K562 (cell line): ENCODE data around the gene EPB42. TPM values are rescaled to one million over a fixed set of nuclear protein-coding genes. Genes with fewer than 3 reads are reported as not detected.

Experiments used
- ATAC-seq: fragments of 200-7000 bp; cut with Tn5 transposase; 3 replicates; pipeline ENCODE4 v1.9.1; 2020; ENCODE audit warnings: moderate library complexity
- BruUV-seq: library from RNA; stranded (reverse); fragments of 400-500 nt; replicated peaks from 2 replicates; lab custom pipeline; 2021; lab: Mats Ljungman, UMichigan
- CTCF ChIA-PET: fragments of 300-600 bp; formaldehyde crosslinking; extraction: SDS; loops from one replicate; lab custom pipeline; 2021; ENCODE audit warnings: low intra/inter-chr PET ratio; lab: Yijun Ruan, JAX
- POLR2A ChIA-PET: fragments of 300-600, 350-650 bp; sonication (Branson Sonifier 250); formaldehyde crosslinking; extraction: SDS; loops from one replicate; lab custom pipeline; 2021; ENCODE audit warnings: antibody characterized with exemption, inconsistent platforms; lab: Yijun Ruan, JAX
- DNase-seq, 4 experiments: peaks; one replicate each; pipeline versions ENCODE4 v3.0.0 to v3.0.0-alpha.2; 2011 to 2018; ENCODE audit warnings: low spot score in 3 of 4, mixed read lengths in 3 of 4; ENCODE audit errors: extremely low read depth in 1 of 4
- FAIRE-seq: peaks from 2 replicates; lab custom pipeline; 2011; peaks lifted over from hg19 to GRCh38; lab: Jason Lieb, UNC
- H2AFZ ChIP-seq: 2 replicates; pipeline ENCODE4 v1.6.0; 2011; ENCODE audit warnings: low read depth, low read length, control low read depth, inconsistent platforms
- H3K27ac ChIP-seq: fragments of 200-600 bp; 3 replicates; pipeline ENCODE4 v1.8.0; 2011; ENCODE audit warnings: low read depth, mild to moderate bottlenecking, control low read depth, inconsistent platforms, low read length, moderate library complexity, mixed read lengths; ENCODE audit errors: extremely low read depth
- H3K27me3 ChIP-seq, 2 experiments: fragments of 300-600 bp in 1 of 2; 2 replicates in 1 of 2; 3 replicates in 1 of 2; pipeline versions ENCODE4 v1.6.0 to v1.8.0; 2011; ENCODE audit warnings: inconsistent platforms in 2 of 2, low read length in 2 of 2, mild to moderate bottlenecking in 1 of 2, mixed read lengths in 1 of 2, moderate library complexity in 1 of 2; ENCODE audit not compliant: control insufficient read depth in 2 of 2, insufficient read depth in 2 of 2
- H3K36me3 ChIP-seq: fragments of 300-600 bp; 3 replicates; pipeline ENCODE4 v1.8.0; 2011; ENCODE audit warnings: mild to moderate bottlenecking, low read length, inconsistent platforms; ENCODE audit not compliant: control insufficient read depth, insufficient read depth
- H3K4me1 ChIP-seq, 2 experiments: fragments of 200-600 bp in 1 of 2; replicated peaks in 1 of 2; 2 replicates in 1 of 2; 3 replicates in 1 of 2; pipeline versions ENCODE4 v1.5.1 to v1.8.0; 2011; ENCODE audit warnings: inconsistent platforms in 2 of 2, low read length in 2 of 2, mild to moderate bottlenecking in 1 of 2, mixed read lengths in 1 of 2, moderate library complexity in 1 of 2; ENCODE audit not compliant: control insufficient read depth in 2 of 2, insufficient read depth in 2 of 2
- H3K4me2 ChIP-seq: 2 replicates; pipeline ENCODE4 v1.6.1; 2011; ENCODE audit warnings: low read length, control low read depth, inconsistent platforms, mixed read lengths; ENCODE audit not compliant: insufficient read depth
- H3K4me3 ChIP-seq: fragments of 200-600 bp; sonication (generic), shearing (Covaris generic); 2 replicates; pipeline ENCODE4 v1.5.1; 2016; ENCODE audit warnings: control low read depth, inconsistent platforms
- H3K79me2 ChIP-seq: fragments of 200-600 bp; 3 replicates; pipeline ENCODE4 v1.8.0; 2011; ENCODE audit warnings: low read length, inconsistent platforms; ENCODE audit not compliant: control insufficient read depth, insufficient read depth
- H3K9ac ChIP-seq, 2 experiments: 2 replicates each; pipeline versions ENCODE4 v1.6.0 to v1.6.1; 2011; ENCODE audit warnings: low read depth in 2 of 2, low read length in 2 of 2, control low read depth in 1 of 2, inconsistent platforms in 1 of 2, mild to moderate bottlenecking in 1 of 2, mixed read lengths in 1 of 2; ENCODE audit not compliant: insufficient read depth in 1 of 2
- H3K9me1 ChIP-seq: one replicate; pipeline ENCODE4 v1.6.0; 2011; ENCODE audit warnings: inconsistent platforms, mild to moderate bottlenecking, low read length, moderate library complexity; ENCODE audit not compliant: control insufficient read depth, insufficient read depth
- H3K9me3 ChIP-seq: replicated peaks from 2 replicates; pipeline ENCODE4 v1.5.1; 2011; ENCODE audit warnings: low read depth, low read length, inconsistent platforms; ENCODE audit not compliant: control insufficient read depth, insufficient read depth
- H4K20me1 ChIP-seq: replicated peaks from 2 replicates; pipeline ENCODE4 v1.6.1; 2011; ENCODE audit warnings: low read length, inconsistent platforms, mixed read lengths; ENCODE audit not compliant: control insufficient read depth, insufficient read depth
- ARID1B ChIP-seq: fragments of 450-650 bp; IDR thresholded peaks from 2 replicates; pipeline ENCODE4 v1.6.1; 2016; ENCODE audit warnings: antibody characterized with exemption, mild to moderate bottlenecking, inconsistent platforms
- DACH1 ChIP-seq: fragments of 450-650 bp; IDR thresholded peaks from 2 replicates; pipeline ENCODE4 v1.6.1; 2018; ENCODE audit not compliant: partially characterized antibody
- FOXA3 ChIP-seq, 2 experiments: fragments of 450-650 bp in 1 of 2; sonication (generic) in 1 of 2; formaldehyde crosslinking; IDR thresholded peaks in 1 of 2; conservative IDR thresholded peaks in 1 of 2; 2 replicates each; pipeline versions ENCODE4 v1.4.0 to v1.8.0; 2020 to 2022; ENCODE audit warnings: mild to moderate bottlenecking in 2 of 2, missing genetic modification reagents in 1 of 2
- FOXM1 ChIP-seq, 2 experiments: fragments of 450-650 bp in 1 of 2; sonication (generic) in 1 of 2; formaldehyde crosslinking in 1 of 2; IDR thresholded peaks; 2 replicates each; pipeline versions ENCODE4 v1.6.1 to v1.9.0; 2017 to 2022; ENCODE audit warnings: low read depth in 2 of 2, mild to moderate bottlenecking in 2 of 2, missing genetic modification reagents in 1 of 2, moderate library complexity in 1 of 2
- GATA2 ChIP-seq: sonication (generic); formaldehyde crosslinking; IDR thresholded peaks from 2 replicates; pipeline ENCODE4 v1.4.0; 2020; ENCODE audit warnings: mild to moderate bottlenecking, missing genetic modification reagents
- MAZ ChIP-seq, 2 experiments: fragments of 450-650 bp in 1 of 2; sonication (generic) in 1 of 2; formaldehyde crosslinking; IDR thresholded peaks in 1 of 2; conservative IDR thresholded peaks in 1 of 2; 2 replicates each; pipeline versions ENCODE4 v1.4.0 to v1.5.0; 2020; ENCODE audit warnings: mild to moderate bottlenecking in 1 of 2, missing genetic modification reagents in 1 of 2
- MYC ChIP-seq, 2 experiments: fragments of 250-450 bp in 1 of 2; sonication (Bioruptor Pico) in 1 of 2; IDR thresholded peaks; 2 replicates each; pipeline versions ENCODE4 v1.5.1 to v1.6.1; 2012 to 2021; ENCODE audit warnings: low read depth in 2 of 2, borderline replicate concordance in 1 of 2, improper control_type of control experiment in 1 of 2, low read length in 1 of 2, mild to moderate bottlenecking in 1 of 2, moderate library complexity in 1 of 2
- POLR2AphosphoS2 ChIP-seq: IDR thresholded peaks from 2 replicates; pipeline ENCODE4 v1.6.1; 2012; ENCODE audit warnings: low read length, improper control_type of control experiment
- SRF ChIP-seq, 2 experiments: fragments of 250-450, 450-650 bp in 1 of 2; sonication (Bioruptor Pico) in 1 of 2; sonication (generic) in 1 of 2; formaldehyde crosslinking; IDR thresholded peaks; 2 replicates each; pipeline versions ENCODE4 v1.5.0 to v1.5.1; 2020 to 2022; ENCODE audit warnings: mild to moderate bottlenecking in 1 of 2, missing genetic modification reagents in 1 of 2
- ZNF133 ChIP-seq: fragments of 250-450 bp; sonication (Bioruptor Pico); IDR thresholded peaks from 2 replicates; pipeline ENCODE4 v1.4.0; 2020; ENCODE audit warnings: mild to moderate bottlenecking
- ZNF316 ChIP-seq: fragments of 450-650 bp; IDR thresholded peaks from 2 replicates; pipeline ENCODE4 v1.6.1; 2016
- WGBS: fragments of 100-300 bp; shearing (Covaris generic); methylation state at CpG from one replicate; pipeline ENCODE4 v1.1.6; 2016; ENCODE audit warnings: low coverage, mixed read lengths; ENCODE audit not compliant: insufficient coverage; ENCODE audit errors: missing lambda C conversion rate; 5-methylcytosine and 5-hydroxymethylcytosine counted together
- in situ Hi-C: fragments of 300-500 bp; cut with MboI; formaldehyde crosslinking; loops from 4 replicates; pipeline ENCODE4 v1.15.0; 2018; ENCODE audit warnings: inconsistent platforms, mixed read lengths
- intact Hi-C: fragments of 100-400 bp; cut with micrococcal nuclease; formaldehyde crosslinking; loops from 2 replicates; pipeline ENCODE4 v1.14.2; 2022
- polyA plus RNA-seq, 8 experiments: library from polyadenylated mRNA; depleted of rRNA in 4 of 8; stranded (reverse) in 5 of 8; unstranded in 3 of 8; fragments of >200 nt; fragmentation: Nextera tagmentation in 2 of 8; fragmentation: Illumina TruSeq in 1 of 8; extraction: Ambion mirVana in 2 of 8; extraction: Trizol in 1 of 8; gene quantifications; 2 replicates each; pipeline versions ENCODE4 v1.2.1 to v1.2.3, GENCODE V29; 2011 to 2014; ENCODE audit warnings: inconsistent platforms in 1 of 8, missing spikeins in 1 of 8
- total RNA-seq, 7 experiments: library from RNA; depleted of rRNA in 6 of 7; stranded (reverse); fragments of >200 nt in 6 of 7; fragmentation: Illumina TruSeq in 2 of 7; extraction: Trizol in 2 of 7; gene quantifications; 2 replicates each; pipeline versions ENCODE4 v1.2.1 to v1.2.3, GENCODE V29; 2011 to 2021; ENCODE audit warnings: low replicate concordance in 1 of 7
- TF ChIP-seq, protein P1 (sequence below), 3 experiments: fragments of 200-800 bp in 1 of 3; sonication (Bioruptor generic) in 1 of 3; sonication (generic) in 1 of 3; formaldehyde crosslinking in 1 of 3; IDR thresholded peaks; 2 replicates each; pipeline versions ENCODE4 v1.6.1 to v1.8.0; 2016 to 2022; ENCODE audit warnings: mild to moderate bottlenecking in 2 of 3, missing compliant biosample characterization in 2 of 3, missing genetic modification characterization in 2 of 3, missing genetic modification reagents in 1 of 3

EPB42 gene
- total and polyA plus RNA-seq, 9 of the 15 experiments (the other 6 are each of a cell fraction or from before 2014, with no cell fraction given): 0.38 to 2.3 (median 1.4) TPM

DNA sequence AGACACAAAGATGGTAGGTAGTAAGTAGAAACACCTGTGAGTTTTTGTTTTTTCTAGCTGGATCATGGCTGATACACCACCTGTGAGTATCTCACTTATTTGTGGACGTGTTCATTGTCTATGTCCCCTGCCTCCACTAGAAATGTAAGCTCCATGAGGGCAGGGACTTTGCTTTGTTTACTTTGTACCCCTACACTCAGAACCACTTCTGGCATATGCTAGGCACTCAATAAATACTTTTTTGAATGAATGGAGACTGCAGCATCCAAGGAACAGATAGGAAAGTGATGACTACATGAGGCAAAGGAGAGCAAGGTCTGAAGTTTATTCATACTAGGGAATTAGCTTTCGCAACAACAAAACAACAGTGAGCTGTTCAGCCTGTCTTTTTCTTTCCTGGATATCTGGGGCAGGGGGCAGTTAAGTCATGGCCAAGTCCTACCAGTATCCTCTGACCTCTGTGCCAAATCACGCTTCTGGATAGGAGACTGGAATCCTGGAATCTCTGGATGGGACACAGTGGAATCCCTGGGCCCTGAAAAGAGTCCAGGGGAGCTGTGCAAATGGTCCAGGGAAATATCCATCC lies 11.6 kb upstream of the EPB42 start:
- in situ Hi-C loops: no loop called here
- BruUV-seq: no TSS peak
- TF ChIP-seq SRF (CRISPR knock-in tag; IDR thresholded peaks at IDR 0.05) (no peak), GATA2 (CRISPR knock-in tag) (no peak), ZNF316 (peak; percentile 61), FOXA3 (CRISPR knock-in tag; conservative IDR thresholded peaks at IDR 0.05 in 1 of 2, IDR thresholded peaks at IDR 0.05 in 1 of 2) (peak in 1 of 2 experiments; percentile 70; a peak in 1 of 4 replicates)
- DNase-seq (no peak), ATAC-seq (no peak), FAIRE-seq (no peak)
- Histone ChIP-seq H3K36me3 (no peaks in the 10 kb centered on the region), H3K4me3 (no peak overlapping the region), H3K9ac (no peak overlapping the region), H2AFZ (no peak overlapping the region), H4K20me1 (no peaks in the 10 kb centered on the region), H3K4me1 (peaks cover 11 to 20% of the 10 kb centered on the region in 2 experiments; a peak in 4 of 5 replicates), H3K9me1 (no peaks in the 10 kb centered on the region), H3K9me3 (no peaks in the 10 kb centered on the region), H3K79me2 (no peaks in the 10 kb centered on the region), H3K4me2 (no peak overlapping the region), H3K27ac (no peak overlapping the region), H3K27me3 (no peaks in the 10 kb centered on the region)
- 71% methylated on average over 3 of the region's 3 CpGs for WGBS
- ChIA-PET POLR2A (interaction anchor here (0.7 kb wide), 1 partner anchor 9 kb away, joined by 7 read pairs; no protein-coding TSS in a partner anchor), CTCF (no interaction called here)
- intact Hi-C loops: no loop called here

DNA sequence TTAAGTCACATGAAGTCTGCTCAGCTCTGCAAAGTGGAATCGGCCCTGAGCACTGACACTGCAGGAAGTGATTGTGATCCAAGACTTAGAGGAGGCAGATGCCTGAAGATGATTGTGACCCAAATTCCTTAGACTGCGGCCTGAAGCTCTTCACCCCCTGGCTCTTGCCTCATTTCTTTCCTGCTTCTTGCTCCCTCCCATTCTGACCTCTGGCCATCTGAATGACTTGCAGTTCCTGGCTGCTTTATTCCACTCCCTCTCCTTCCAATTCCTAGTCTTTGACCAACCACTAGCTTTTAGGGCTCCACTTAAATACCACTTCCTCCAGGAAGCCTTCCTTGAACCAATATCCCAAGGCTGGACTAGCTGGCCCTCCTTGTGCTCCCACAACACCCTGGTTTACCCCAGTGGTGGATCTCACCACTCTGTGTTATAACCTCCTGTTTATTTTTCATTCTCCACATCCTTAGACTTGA lies 9.9 kb upstream of the EPB42 start:
- H3K27me3 ChIP-seq: no peaks in the 10 kb centered on the region
- H3K4me3 ChIP-seq: no peak overlapping the region
- no peaks in the 10 kb centered on the region for H3K79me2 ChIP-seq
- intact Hi-C loops (no loop called here), in situ Hi-C loops (no loop called here)
- no peaks in the 10 kb centered on the region for H4K20me1 ChIP-seq
- no peaks in the 10 kb centered on the region for H3K36me3 ChIP-seq
- FAIRE-seq: peak; percentile 95
- ChIA-PET POLR2A (interaction anchor here (0.6 to 1.8 kb wide), 8 partner anchors 10 to 1151 kb away, joined by 3 to 8 read pairs (median 3); partner anchors contain the start of gene EPB42), CTCF (no interaction called here)
- peak overlapping the region; percentile 3 to 41; a peak in 2 of 4 replicates for H3K9ac ChIP-seq
- H3K9me1 ChIP-seq: no peaks in the 10 kb centered on the region
- ATAC-seq: peak; percentile 92
- WGBS: 3% methylated on average over 2 of the region's 2 CpGs
- peak; percentile 67 to 84 (median 76) for DNase-seq
- H3K9me3 ChIP-seq: no peaks in the 10 kb centered on the region
- H2AFZ ChIP-seq: peak overlapping the region; percentile 81
- H3K4me2 ChIP-seq: peak overlapping the region; percentile 48
- peak overlapping the region; percentile 75 for H3K27ac ChIP-seq
- BruUV-seq: no TSS peak
- H3K4me1 ChIP-seq: peaks cover 11 to 20% of the 10 kb centered on the region in 2 experiments; a peak in 4 of 5 replicates
- TF ChIP-seq MAZ (CRISPR knock-in tag; conservative IDR thresholded peaks at IDR 0.05 in 1 of 2, IDR thresholded peaks at IDR 0.05 in 1 of 2) (peak in 1 of 2 experiments; percentile 50; a peak in 1 of 4 replicates), ARID1B (peak; percentile 91), ZNF133 (CRISPR knock-in tag) (no peak), POLR2AphosphoS2 (no peak), DACH1 (no peak), FOXA3 (CRISPR knock-in tag; conservative IDR thresholded peaks at IDR 0.05 in 1 of 2, IDR thresholded peaks at IDR 0.05 in 1 of 2) (no peak), MYC (IDR thresholded peaks at IDR 0.05; ENCODE audit: low read depth, low read length) (peak; percentile 24; the same call in 1 of the 2 replicates), MYC (CRISPR knock-in tag; IDR thresholded peaks at IDR 0.05; ENCODE audit: borderline replicate concordance, low read depth) (no peak), FOXM1 (IDR thresholded peaks at IDR 0.05; ENCODE audit: low read depth) (no peak; the same call in 1 of the 2 replicates), FOXM1 (CRISPR knock-in tag; IDR thresholded peaks at IDR 0.05; ENCODE audit: low read depth) (no peak)
- TF ChIP-seq, protein P1, sequence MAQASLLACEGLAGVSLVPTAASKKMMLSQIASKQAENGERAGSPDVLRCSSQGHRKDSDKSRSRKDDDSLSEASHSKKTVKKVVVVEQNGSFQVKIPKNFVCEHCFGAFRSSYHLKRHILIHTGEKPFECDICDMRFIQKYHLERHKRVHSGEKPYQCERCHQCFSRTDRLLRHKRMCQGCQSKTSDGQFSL (CRISPR knock-in tag; IDR thresholded peaks at IDR 0.05): no peak
- TF ChIP-seq, protein P1 (tag; IDR thresholded peaks at IDR 0.05): no peak
